SIG-M5 treated with dmso at 0.1 percent for 504 hours (cell line): ENCODE data around the gene MPPED1.

Source experiments
- DNase-seq: peaks from one replicate; lab custom pipeline; 2025; ENCODE audit not compliant: unreplicated experiment; lab: John Stamatoyannopoulos, UW

MPPED1 gene

DNA sequence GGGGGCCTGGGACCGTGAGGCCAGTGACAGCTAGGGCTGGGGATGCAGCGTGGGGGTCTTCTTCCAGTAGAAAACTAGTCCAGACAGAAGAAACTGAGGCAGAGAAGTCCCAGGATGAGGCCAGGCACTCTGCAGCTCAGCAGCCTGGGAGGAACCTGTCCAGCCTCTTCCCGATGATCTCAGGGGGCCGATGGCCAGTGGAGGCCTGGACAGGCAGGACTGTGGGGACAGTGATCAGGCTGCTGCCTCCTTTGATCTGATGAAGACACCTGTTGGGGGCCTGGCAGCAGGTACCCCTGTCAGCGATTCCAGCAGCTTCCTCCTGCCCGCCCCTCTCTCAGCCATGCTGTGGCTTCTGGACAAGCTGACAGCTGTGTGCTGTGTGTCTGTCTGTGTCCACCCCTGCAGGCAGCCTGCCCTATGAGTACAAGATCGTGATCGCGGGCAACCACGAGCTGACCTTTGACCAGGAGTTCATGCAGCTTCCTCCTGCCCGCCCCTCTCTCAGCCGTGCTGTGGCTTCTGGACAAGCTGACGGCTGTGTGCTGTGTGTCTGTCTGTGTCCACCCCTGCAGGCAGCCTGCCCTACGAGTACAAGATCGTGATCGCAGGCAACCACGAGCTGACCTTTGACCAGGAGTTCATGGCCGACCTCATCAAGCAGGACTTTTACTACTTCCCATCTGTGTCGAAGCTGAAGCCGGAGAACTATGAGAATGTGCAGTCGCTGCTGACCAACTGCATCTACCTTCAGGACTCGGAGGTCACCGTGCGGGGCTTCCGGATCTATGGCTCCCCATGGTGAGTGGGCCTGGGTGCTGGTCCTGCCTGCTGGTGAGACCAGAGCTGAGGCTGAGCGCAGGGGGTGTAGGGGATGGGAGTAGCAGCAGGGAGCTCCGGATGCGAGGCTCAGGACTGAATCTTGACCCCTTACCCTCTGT, 62.6 kb downstream of the MPPED1 start:
- DNase-seq: no peak

DNA sequence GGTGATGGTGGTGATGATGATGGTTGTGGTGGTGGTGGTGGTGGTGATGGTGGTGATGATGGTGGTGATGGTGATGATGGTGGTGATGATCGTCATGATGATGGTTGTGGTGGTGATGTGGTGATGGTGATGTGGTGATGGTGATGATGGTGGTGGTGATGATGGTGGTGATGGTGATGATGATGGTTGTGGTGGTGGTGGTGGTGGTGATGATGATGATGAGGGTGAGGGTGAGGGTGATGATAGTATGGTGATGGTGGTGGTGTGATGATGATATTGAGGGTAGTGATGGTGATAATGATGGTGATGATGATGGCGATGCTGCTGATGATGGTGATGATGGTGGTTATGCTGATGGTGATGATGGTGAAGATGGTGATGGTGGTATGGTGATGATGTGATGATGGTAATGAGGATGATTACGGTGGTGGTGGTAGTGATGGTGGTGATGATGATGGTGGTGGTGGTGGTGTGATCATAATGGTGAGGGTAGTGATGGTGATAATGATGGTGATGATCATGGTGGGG, 63.8 kb downstream of the MPPED1 start:
- no peak for DNase-seq

DNA sequence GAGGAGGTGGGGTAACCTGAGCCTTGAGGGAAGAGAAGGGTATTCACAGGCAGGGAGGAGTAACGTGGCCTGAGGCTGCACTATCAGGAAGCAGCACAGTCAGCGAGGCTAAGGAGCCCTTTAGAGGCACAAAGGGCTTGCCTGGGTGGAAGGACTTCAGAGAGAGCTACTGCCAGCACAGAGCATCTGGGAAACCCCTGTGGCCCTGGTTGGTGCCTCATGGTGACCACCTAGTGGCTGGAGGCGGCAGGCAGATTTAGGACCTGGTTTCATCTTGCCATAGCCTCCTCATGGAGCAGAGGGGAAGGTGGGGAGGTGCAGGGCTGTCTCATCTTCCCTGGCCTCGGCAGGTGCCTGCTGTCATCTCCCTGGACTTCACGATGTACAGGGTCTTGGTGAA, 64.5 kb downstream of the MPPED1 start:
- no peak for DNase-seq

DNA sequence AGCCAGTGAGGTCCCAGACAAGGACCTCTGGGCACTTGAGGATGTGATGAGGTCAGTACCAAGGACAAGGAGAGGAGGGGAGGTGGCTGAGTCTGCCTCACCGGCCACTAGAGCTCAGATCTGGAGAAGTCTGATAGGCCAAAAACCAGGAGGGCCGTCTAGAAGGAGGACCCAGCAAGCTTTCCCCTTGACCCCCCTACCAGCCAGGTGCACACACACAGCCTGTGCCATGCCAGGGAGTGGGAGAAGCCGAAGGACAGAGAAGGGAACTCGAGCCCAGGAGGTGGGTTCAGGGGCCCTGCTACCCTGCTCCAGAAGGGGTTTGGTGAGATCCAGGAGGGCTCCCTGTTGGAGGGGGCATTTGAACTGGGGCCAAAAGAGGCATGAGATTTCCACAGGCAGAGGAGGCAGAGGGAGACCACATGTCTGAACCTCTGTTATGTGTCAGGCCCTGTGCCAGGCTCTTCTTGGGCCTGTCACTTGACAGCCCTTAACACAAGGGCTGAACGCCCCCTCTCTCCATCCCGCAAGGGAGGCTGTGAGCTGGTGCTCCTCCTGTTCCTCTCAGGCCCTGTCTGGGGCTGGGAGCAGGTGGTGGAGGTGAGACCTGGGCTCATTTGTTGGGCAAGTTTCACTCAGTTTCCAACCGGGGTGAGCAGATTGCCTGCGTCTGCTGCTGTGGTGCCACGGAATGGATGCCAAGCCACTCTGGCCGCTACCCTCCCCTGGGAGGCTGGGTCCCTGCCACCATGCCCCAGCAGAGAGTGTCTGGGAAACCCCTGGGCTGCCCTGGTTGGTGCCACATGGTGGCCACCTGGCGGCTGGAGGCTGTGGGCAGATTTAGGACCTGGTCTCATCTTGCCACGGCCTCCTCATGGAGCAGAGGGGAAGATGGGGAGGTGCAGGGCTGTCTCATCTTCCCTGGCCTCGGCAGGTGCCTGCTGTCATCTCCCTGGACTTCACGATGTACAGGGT, 65.2 kb downstream of the MPPED1 start:
- DNase-seq: no peak

DNA sequence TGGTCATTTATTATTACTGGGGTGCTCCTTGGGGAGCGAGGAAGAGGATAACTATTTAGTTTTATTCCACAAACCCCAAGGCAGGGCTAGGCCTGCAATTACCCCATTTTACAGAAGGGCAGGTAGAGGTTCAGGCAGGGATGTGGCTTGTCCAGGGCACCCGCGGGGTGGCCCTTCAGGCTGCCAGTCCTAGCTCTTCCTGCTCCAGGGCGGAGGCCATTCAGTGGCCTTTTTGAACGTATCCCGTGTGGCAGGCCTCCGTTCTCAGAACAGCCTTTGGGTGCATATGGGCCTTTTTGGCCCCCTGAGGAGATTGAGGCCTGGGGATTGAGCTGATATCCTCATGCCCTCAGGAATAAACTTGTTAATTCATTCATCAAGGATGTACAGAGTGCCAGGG, 66.2 kb downstream of the MPPED1 start:
- no peak for DNase-seq

DNA sequence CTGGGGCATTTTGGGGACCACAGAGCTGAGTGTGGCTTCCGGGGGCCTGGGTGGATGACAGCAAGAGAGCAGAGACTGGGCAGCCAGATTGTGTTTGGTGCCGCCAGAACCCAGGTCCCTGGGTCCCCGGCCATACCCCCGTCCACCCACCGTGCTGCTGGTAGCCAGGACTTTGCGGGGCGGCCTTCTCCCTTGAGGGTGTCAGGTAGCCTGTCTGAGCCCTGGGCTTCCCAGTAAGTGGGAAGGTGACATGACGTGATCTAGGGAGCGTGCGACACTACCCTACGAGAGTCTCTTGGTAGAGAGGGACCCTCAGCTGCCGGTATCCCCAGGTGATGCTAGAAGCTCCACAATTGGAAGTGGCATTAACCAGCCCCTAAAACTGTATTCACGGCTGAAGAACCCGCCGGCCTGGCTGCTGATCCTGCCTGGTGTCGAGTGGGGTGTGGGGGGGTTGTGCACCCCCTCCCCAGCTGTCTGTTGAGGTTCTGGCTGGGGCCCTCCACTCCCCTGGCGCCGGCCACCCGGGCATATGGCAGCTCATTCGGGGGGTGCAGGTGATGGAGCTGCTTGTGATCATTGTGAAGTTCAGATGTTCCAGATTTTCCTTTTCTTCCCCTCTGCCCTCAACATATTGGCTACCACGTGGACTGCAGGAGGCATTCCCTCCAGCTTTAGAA, 66.9 kb downstream of the MPPED1 start:
- DNase-seq: no peak

DNA sequence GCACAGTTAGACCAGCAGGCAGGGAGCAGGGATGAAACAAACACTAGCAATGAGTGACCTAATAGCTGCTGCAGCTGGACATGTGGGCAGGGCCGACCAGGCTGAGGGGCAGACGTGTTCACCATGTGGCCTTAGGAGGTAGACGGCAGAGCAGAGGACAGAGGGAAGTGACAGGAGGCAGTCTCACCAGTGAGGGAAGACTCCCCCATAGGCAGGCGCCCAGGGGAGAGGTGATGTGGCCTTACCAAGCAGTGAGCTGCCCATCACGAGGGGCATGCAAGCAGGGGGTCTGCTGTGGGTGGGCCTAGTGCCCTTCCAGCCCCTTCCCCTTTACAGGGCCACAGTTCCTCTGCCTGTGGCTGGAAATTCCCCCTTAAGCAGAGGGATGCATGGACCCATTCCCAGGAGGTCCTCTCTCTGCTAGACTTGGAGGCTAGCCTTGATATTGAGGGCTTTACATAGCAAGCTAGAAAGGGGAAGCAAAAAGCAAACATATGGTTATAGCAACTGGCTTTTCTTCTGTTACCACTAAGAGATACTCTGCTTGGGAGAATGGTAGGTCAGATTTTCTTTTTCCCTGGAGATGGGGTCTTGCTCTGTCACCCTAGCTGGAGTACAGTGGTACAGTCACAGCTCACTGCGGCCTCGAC, 67.6 kb downstream of the MPPED1 start:
- no peak for DNase-seq

DNA sequence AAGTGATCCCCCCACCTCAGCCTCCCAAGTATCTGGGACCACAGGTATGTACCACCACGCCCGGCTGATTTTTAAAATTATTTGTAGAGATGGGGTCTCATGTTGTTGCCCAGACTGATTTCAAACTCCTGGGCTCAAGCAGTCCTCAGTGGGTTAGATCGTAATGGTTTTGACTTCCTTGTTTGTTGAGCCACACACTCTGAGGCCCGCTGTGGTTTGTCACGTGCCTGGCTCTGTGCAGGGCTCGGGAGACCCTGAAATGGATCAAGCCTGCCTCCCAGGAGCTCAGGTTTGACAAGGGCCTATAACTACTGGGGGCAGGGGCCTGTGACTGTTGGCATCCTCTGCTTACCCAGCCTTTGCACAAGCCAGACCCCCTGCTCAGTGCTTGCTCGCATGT, 68.1 kb downstream of the MPPED1 start:
- DNase-seq: peak; percentile 53

DNA sequence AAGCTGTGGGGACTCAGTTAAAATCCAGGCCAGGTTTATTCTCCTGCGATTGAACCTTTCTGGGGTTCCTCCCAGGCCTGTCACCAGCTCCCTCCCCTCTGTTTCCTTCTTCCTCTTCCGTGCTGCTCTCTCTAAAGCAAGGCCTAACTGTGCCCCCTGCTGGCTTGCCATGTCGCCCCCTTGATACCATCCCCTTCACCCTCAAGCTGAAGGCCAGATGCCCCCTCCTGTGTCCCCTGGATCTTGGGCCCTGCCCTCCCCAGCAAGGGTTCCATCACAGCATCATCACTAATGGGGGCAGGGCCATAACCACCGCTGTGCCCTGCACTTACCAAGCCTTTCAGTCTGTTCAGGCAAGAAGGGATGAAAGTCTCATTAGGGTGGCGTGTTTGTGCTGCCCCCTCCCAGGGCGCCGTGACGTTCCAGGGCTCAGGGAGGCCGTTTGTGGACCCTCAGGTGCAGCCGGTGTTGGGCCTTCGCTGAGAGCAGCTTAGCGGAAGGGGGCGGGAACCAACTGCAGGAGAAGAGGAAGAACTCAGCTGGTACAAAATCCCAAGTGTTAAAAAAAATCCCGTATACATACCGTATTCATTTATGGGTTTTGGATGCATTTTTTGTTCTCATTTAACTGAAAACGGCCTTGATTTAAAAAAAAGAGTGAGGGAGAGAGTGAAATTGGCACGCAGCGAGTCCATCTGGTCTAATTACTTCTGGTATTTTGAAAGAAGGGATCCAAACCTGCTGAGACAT, 69.9 kb downstream of the MPPED1 start:
- DNase-seq: peak; percentile 41

DNA sequence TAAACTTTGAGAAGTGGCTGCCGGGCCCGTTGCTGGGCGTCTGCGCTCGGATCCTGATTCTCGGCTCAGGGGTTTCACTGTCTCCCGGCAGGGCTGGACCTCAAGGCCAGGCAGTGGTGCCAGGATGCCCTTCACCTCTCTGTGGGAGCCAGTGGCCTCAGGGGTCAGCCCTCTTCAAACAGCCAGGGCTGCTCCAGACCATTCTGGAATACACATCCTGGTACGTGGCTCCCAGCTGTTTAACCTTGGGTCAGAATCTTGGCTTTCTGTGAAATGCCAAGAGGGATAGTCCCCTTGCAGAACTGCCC, 70.5 kb downstream of the MPPED1 start:
- DNase-seq: no peak

DNA sequence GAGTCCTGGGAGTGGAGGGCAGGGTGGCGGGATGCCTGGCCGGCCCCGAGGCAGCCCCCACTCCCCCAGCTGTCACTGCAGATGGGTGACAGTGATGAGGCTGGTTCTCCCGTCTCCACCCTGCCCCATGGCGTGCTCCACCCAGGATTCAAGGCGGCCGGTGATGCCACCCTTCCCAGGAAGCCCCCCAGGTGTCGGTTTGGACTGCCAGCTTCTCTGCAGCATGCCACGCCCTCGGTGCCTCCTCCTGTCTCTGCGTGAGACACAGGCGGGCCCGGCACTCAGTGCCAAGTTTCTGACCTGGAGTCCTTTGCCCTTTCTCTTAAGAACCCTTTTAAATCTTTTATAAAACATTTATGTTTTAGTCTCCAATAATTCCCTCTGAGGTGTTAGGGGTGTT, 71.5 kb downstream of the MPPED1 start:
- DNase-seq: no peak

DNA sequence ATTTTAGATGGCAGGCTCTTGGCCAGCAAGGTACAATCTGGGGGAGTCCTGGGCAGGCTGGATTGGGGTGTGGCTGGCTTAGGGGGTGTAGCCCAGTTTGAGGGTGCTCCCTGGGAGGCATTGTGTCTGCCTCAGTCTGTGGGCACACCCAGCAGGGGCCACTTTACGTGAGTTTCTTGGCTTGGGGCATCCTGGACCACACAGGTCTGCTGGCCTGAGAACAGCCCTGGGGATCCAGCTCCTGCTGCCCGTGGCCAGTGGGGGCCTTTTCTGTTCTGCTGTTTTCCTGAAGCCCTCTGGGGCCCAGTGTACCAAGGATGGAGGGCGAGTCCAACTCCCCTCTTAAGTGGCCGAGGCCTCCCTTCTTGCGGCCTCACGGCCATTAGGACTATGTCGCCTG, 71.9 kb downstream of the MPPED1 start:
- DNase-seq: no peak

DNA sequence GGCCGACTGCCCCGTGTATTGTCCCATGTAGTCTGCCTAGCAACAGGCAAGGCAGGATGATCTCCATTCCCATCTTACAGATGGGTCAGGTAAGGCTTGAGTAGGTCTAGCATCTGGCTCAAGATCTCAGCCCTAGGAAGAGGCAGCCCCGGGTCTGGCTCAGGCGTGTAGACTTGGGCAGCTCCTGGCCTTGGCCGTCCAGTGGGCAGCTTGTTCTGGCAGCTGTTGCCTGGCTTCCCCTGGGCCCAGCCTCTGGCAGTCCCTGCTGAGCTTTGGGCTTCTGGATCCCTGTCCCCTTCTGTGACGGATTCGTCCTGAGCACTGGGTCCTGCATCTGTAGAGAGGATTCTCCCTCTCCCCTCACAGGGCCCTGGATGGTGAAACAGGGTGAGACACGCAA, 72.4 kb downstream of the MPPED1 start:
- no peak for DNase-seq

DNA sequence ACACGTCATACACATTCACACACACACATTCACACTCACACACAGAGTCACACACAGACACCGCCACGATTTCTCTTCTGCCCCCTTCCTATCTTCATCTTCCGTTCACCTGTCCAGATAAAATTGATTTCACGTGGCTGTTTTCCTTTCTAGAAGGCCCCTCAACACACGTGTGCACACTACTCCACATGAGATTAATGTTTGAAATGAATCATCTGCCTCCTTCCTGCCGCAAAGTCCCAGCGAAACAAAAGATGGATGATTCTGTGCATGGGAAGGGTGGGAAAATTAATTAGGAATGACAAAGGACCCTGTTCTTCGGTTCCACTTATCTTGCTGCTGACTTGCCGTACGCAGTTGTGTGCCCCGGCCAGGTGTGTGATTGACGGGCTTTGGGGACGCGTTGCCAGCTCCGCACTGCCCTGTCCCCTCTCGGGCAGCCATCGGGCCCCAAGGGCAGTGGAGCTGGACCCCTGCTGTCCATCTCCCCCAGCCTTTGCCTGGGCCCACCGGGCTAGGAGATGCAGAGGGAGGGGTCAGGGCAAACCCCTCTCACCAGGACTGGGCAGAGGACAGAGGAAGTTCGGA, 73.8 kb downstream of the MPPED1 start:
- DNase-seq: no peak

DNA sequence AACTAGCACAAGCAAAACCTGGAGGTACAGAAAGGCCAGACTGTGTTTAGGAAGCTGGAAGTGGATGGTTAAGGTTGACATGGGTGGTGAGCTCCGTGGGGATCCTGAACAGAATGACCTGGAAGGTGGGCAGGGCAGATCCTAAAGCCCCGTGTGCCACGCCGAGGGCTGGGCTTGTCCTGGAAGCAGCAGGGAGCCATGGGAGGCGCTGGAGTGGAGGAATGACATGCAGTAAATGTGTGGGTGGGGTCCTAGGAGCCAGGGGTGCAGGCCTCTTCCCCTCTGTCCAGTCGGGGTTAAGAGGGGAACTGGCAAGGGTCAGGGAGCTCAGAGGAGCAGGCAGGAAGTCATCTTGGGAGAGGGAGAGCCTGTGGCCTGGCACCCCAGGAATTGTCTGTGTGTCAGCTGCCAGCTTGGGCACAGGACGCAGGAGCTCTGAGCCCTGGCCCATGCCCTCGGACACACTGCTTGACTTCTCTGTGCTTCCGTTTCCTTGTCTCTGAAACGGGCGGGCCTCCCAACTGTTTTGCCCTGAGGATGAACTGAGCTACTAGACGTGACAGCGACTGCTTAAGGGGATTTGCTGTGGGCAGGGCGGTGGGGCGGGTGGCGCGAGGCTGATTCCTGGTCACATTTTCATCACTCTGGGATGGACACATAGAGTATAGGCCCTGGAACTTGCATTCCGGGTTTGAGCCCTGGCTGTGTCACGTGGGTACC, 75.7 kb downstream of the MPPED1 start:
- no peak for DNase-seq

DNA sequence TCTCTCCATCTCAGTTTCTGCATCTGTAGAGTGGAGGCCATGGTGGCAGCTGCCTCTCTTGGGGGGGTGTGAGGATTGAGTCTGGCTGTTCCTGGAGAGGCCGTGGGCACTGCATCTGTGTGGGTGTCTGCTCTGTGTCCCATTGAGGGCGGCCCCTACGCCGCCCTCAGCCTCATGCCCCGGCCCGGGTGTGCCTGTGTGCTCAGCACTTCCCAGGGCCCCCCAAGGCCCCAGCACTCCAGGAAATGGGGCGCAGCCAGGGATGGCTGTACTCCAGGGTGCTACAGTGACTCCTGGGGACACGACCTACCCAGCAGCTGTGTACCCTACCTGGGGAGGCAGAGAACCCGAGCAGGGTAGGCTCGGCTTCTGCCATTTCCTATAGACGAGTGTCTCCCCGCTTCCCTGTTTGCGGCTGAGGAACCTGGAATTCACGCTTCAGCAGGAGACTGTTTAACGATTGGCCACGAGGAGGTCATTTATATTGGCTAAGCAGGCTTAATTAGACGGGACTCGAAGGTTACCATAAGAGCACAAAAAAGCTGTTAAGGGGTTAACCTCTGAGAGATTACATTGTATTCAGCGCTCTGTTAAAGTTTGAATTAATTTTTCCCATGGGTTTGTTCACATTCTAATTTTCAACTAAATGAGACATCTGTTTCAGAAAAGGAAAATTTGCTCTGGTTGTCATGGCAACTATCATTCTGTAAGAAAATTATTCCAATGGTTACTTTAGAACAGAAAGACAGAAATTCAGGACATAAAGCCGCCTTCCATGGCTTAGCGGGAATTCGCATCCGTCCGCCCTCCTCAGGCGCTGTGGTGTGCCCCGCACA, 76.4 kb downstream of the MPPED1 start:
- DNase-seq: no peak

DNA sequence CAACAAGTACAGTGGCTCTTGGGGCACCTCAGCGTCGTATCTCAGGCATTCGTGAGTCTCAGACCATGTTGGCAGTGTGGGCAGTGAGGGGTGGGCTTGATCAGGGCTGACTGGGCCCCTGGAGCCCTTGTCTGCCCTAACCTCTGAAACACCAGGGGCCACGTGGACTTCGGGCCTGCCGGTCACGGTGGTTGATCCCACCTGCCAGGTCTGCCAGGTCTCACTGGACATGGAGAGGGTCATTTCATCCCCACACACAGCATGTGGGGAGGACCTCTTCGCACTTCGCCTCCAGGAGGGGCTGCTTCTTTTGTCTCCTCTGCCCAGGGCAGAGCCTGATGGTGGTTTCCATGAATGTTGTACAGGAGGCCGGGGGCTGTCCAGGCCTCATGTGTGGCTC, 77.1 kb downstream of the MPPED1 start:
- DNase-seq: no peak

DNA sequence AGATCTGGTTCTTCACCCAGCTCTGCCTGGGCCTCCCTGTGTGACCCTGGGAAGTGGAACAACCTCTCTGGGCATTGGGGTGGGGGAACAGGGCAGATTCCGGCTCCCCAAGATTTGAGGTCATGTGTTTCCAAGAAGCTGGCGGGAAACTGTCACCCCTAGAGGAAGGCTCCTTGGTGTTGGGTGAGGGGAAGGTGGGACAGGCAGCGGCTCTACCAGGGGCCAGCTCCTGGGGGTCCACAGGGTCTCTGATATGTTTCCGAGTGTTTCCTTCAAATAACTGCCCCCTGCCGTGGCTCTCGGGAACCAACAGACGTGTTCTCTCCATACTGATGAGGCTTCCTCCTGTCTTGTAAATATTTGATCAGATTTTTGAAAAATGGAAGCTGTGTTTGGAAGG, 78.5 kb downstream of the MPPED1 start:
- DNase-seq: no peak
